Measurements from ENCODE around the gene CERT1.

GRCh38 chr5:75510836-75511434, 494 bp downstream of the CERT1 start:
- TF ChIP-seq POLR2AphosphoS5 (IDR thresholded peaks at IDR 0.05; ENCODE audit: insufficient read depth, low read depth, low read length): no peak
- TF ChIP-seq CTCF (IDR thresholded peaks at IDR 0.05; ENCODE audit: extremely low read depth in 1 of 2, insufficient read depth in 1 of 2, low read depth in 1 of 2, low read length in 2 of 2): no peak
- no peak for TF ChIP-seq EZH2 (IDR thresholded peaks at IDR 0.05; ENCODE audit: borderline replicate concordance, low read depth, low read length, severe bottlenecking)
- no peak for TF ChIP-seq POLR2A (IDR thresholded peaks at IDR 0.05; ENCODE audit: low read depth, low read length)
- TF ChIP-seq MYC (IDR thresholded peaks at IDR 0.05; ENCODE audit: low read depth, low read length): no peak
- TF ChIP-seq GATA2 (IDR thresholded peaks at IDR 0.05; ENCODE audit: insufficient read depth, insufficient read length, low read depth, low read length): no peak
- TF ChIP-seq MAX (IDR thresholded peaks at IDR 0.05; ENCODE audit: insufficient read depth, insufficient read length): no peak

Data from endothelial cell of umbilical vein (primary cell).